T-cell (primary cell): Measurements from ENCODE around the gene MVK. TPM values are rescaled to one million over a fixed set of nuclear protein-coding genes. Genes with fewer than 3 reads are reported as not detected.

Experiments
- ATAC-seq, 4 experiments: fragments of 200-7000 bp in 3 of 4; fragments of 150-1000 bp in 1 of 4; cut with Tn5 transposase; replicated peaks in 1 of 4; 1 replicate in 3 of 4; 2 replicates in 1 of 4; pipeline ENCODE4 v1.10.0; 2021; ENCODE audit warnings: moderate library complexity in 3 of 4, mild to moderate bottlenecking in 2 of 4, moderate number of reproducible peaks in 1 of 4
- CTCF ChIA-PET, 2 donors: fragments of 300-600 bp; sonication (Branson Sonifier 250); formaldehyde crosslinking; loops; one replicate each; lab custom pipeline; 2022; ENCODE audit warnings: antibody characterized with exemption in 2 of 2; lab: Charles Lee
- POLR2A ChIA-PET, 2 donors: fragments of 300-600 bp; sonication (Branson Sonifier 250); formaldehyde crosslinking; loops; one replicate each; lab custom pipeline; 2022; ENCODE audit warnings: antibody characterized with exemption in 2 of 2; lab: Charles Lee
- DNase-seq, 35 experiments: peaks; one replicate each; pipeline versions ENCODE4 v3.0.0 to v3.0.0-alpha.2; 2013 to 2023
- H3K27ac ChIP-seq: one replicate; pipeline ENCODE4 v1.5.1; 2013; ENCODE audit warnings: low read length
- H3K27me3 ChIP-seq, 2 experiments: replicated peaks in 1 of 2; 1 replicate in 1 of 2; 2 replicates in 1 of 2; pipeline versions ENCODE4 v1.6.1 to v1.7.0; 2013; ENCODE audit warnings: low read length in 1 of 2, mixed read lengths in 1 of 2; ENCODE audit not compliant: control insufficient read depth in 2 of 2, insufficient read depth in 2 of 2; ENCODE audit errors: extremely low read depth in 1 of 2
- H3K36me3 ChIP-seq, 2 donors: 1 replicate in 1 of 2; 2 replicates in 1 of 2; pipeline versions ENCODE4 v1.6.1 to v1.7.0; 2013; ENCODE audit warnings: low read length in 1 of 2; ENCODE audit not compliant: control insufficient read depth in 2 of 2, insufficient read depth in 1 of 2; ENCODE audit errors: extremely low read depth in 1 of 2
- H3K4me1 ChIP-seq, 2 experiments: 1 replicate in 1 of 2; 2 replicates in 1 of 2; pipeline versions ENCODE4 v1.6.1 to v1.7.0; 2013; ENCODE audit warnings: low read length in 2 of 2, mixed read lengths in 1 of 2; ENCODE audit not compliant: insufficient read depth in 2 of 2, control insufficient read depth in 1 of 2; ENCODE audit errors: extremely low read depth in 1 of 2
- H3K4me3 ChIP-seq, 2 donors: 1 replicate in 1 of 2; 2 replicates in 1 of 2; pipeline versions ENCODE4 v1.5.1 to v1.7.0; 2013; ENCODE audit warnings: mild to moderate bottlenecking in 2 of 2, low read length in 1 of 2, moderate library complexity in 1 of 2; ENCODE audit not compliant: control insufficient read depth in 1 of 2; ENCODE audit errors: extremely low read depth in 1 of 2
- H3K9me3 ChIP-seq: 2 replicates; pipeline ENCODE4 v1.7.0; 2013
- H3K27ac Mint-ChIP-seq, 2 donors: one replicate each; pipeline ENCODE4 v1.8.0; 2020 to 2021; ENCODE audit warnings: mild to moderate bottlenecking in 2 of 2, mixed read lengths in 2 of 2
- H3K27me3 Mint-ChIP-seq, 2 donors: one replicate each; pipeline ENCODE4 v1.8.0; 2021 to 2022; ENCODE audit warnings: mixed read lengths in 2 of 2
- H3K36me3 Mint-ChIP-seq: one replicate; pipeline ENCODE4 v1.8.0; 2021; ENCODE audit warnings: mixed read lengths
- H3K4me1 Mint-ChIP-seq, 3 donors: one replicate each; pipeline ENCODE4 v1.8.0; 2020 to 2022; ENCODE audit warnings: mixed read lengths in 3 of 3, mild to moderate bottlenecking in 1 of 3
- H3K4me3 Mint-ChIP-seq, 3 donors: one replicate each; pipeline ENCODE4 v1.8.0; 2020 to 2022; ENCODE audit warnings: mild to moderate bottlenecking in 3 of 3, mixed read lengths in 3 of 3, moderate library complexity in 3 of 3
- H3K9me3 Mint-ChIP-seq, 3 donors: one replicate each; pipeline ENCODE4 v1.8.0; 2020 to 2022; ENCODE audit warnings: mixed read lengths in 3 of 3
- WGBS: methylation state at CpG from one replicate; pipeline ENCODE4 v1.1.5; 2013; ENCODE audit warnings: missing lambda C conversion rate; ENCODE audit not compliant: insufficient coverage; 5-methylcytosine and 5-hydroxymethylcytosine counted together
- total RNA-seq, 35 experiments: library from RNA in 6 of 35; stranded (reverse) in 6 of 35; fragments of 120-200 nt in 1 of 35; gene quantifications; one replicate each; pipeline versions ENCODE4 v1.2.1 to v1.2.4 and lab custom pipeline; 2013 to 2026

The MVK gene
- total RNA-seq, 5 donors from 2014 or later (not counting 1 experiment from before 2014, with no cell fraction given): 10.9 to 14.9 (median 12.8) TPM

GRCh38 chr12:109577311-109577710, 3.7 kb downstream of the MVK start:
- no peak overlapping the region for H3K27ac ChIP-seq
- H3K4me3 Mint-ChIP-seq: no peak overlapping the region
- H3K9me3 Mint-ChIP-seq: no peaks in the 10 kb centered on the region
- no peaks in the 10 kb centered on the region for H3K27me3 Mint-ChIP-seq
- H3K9me3 ChIP-seq: no peaks in the 10 kb centered on the region
- peaks cover 43% of the 10 kb centered on the region for H3K36me3 Mint-ChIP-seq
- no CpG with 5 or more reads among the region's 1 CpG for WGBS
- H3K4me1 ChIP-seq: peaks cover 7 to 20% of the 10 kb centered on the region in 2 experiments
- POLR2A ChIA-PET: no interaction called here
- H3K4me1 Mint-ChIP-seq: peaks cover 24 to 28% (median 26%) of the 10 kb centered on the region in 3 donors
- peaks cover 22 to 57% of the 10 kb centered on the region in 2 donors for H3K36me3 ChIP-seq
- DNase-seq (no peak), ATAC-seq (no peak)
- H3K4me3 ChIP-seq: no peak overlapping the region
- H3K27ac Mint-ChIP-seq: no peak overlapping the region
- CTCF ChIA-PET: no interaction called here
- H3K27me3 ChIP-seq: no peaks in the 10 kb centered on the region

- Mint-ChIP-seq H3K9me3 (no peaks in the 10 kb centered on the region), H3K4me1 (peaks cover 15 to 17% (median 16%) of the 10 kb centered on the region in 3 donors), H3K27ac (no peak overlapping the region), H3K4me3 (no peak overlapping the region), H3K27me3 (no peaks in the 10 kb centered on the region), H3K36me3 (peaks cover 46% of the 10 kb centered on the region)
- DNase-seq (no peak), ATAC-seq (no peak)
- Histone ChIP-seq H3K4me3 (no peak overlapping the region), H3K36me3 (peaks cover 22 to 59% of the 10 kb centered on the region in 2 donors), H3K27ac (no peak overlapping the region), H3K9me3 (no peaks in the 10 kb centered on the region), H3K4me1 (peaks cover 5 to 11% of the 10 kb centered on the region in 2 experiments), H3K27me3 (no peaks in the 10 kb centered on the region)
- ChIA-PET CTCF (interaction anchor here in 1 of 2 donors (0.5 kb wide), 1 partner anchor 1251 kb away, joined by 3 read pairs; no protein-coding TSS in a partner anchor), POLR2A (interaction anchor here in 1 of 2 donors (0.7 kb wide), 1 partner anchor 138 kb away, joined by 6 read pairs; no protein-coding TSS in a partner anchor)
- WGBS: 100% methylated on average over 2 of the region's 8 CpGs
These were observed 4.8 kb downstream of the MVK start for GRCh38 chr12:109578330-109578927.

DNA sequence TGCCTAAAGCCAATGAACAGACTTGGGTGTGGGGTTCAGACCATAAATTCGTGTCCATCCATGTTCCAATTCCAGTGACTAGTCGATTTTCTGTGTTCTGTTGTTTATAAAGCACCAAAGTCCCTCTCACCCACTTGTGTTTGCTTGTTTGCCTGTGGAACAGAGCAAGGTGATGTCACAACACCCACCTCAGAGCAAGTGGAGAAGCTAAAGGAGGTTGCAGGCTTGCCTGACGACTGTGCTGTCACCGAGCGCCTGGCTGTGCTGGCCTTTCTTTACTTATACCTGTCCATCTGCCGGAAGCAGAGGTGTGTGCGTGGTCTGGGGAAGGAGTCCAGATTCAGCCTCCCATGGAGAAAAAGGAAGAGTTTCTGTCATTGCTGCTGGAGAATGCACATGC, 6.0 kb downstream of the MVK start:
- POLR2A ChIA-PET: no interaction called here
- no peak for DNase-seq
- Histone ChIP-seq H3K9me3 (no peaks in the 10 kb centered on the region), H3K4me3 (no peak overlapping the region), H3K27ac (no peak overlapping the region), H3K36me3 (peaks cover 22 to 67% of the 10 kb centered on the region in 2 donors), H3K27me3 (no peaks in the 10 kb centered on the region), H3K4me1 (peaks cover 0 to 2% of the 10 kb centered on the region in 2 experiments)
- Mint-ChIP-seq H3K27ac (no peak overlapping the region), H3K36me3 (peaks cover 46% of the 10 kb centered on the region), H3K27me3 (no peaks in the 10 kb centered on the region), H3K4me1 (peaks cover 4 to 7% (median 5%) of the 10 kb centered on the region in 3 donors), H3K4me3 (no peak overlapping the region), H3K9me3 (no peaks in the 10 kb centered on the region)
- ATAC-seq: no peak
- CTCF ChIA-PET: no interaction called here
- WGBS: 100% methylated on average over 5 of the region's 7 CpGs

GRCh38 chr12:109580272-109580671, 6.7 kb downstream of the MVK start:
- WGBS: no CpG with 5 or more reads among the region's 8 CpGs
- peaks cover 22 to 71% of the 10 kb centered on the region in 2 donors for H3K36me3 ChIP-seq
- H3K27ac Mint-ChIP-seq: no peak overlapping the region
- CTCF ChIA-PET: no interaction called here
- POLR2A ChIA-PET: no interaction called here
- no peak overlapping the region for H3K4me3 ChIP-seq
- ATAC-seq (no peak), DNase-seq (no peak)
- no peaks in the 10 kb centered on the region for H3K4me1 ChIP-seq
- H3K4me3 Mint-ChIP-seq: no peak overlapping the region
- no peaks in the 10 kb centered on the region for H3K27me3 ChIP-seq
- no peaks in the 10 kb centered on the region for H3K9me3 Mint-ChIP-seq
- peaks cover 0 to 3% (median 0%) of the 10 kb centered on the region in 3 donors for H3K4me1 Mint-ChIP-seq
- no peak overlapping the region for H3K27ac ChIP-seq
- H3K36me3 Mint-ChIP-seq: peaks cover 51% of the 10 kb centered on the region
- H3K27me3 Mint-ChIP-seq: no peaks in the 10 kb centered on the region
- no peaks in the 10 kb centered on the region for H3K9me3 ChIP-seq

- POLR2A ChIA-PET: no interaction called here
- DNase-seq (no peak), ATAC-seq (no peak)
- Histone ChIP-seq H3K27me3 (no peaks in the 10 kb centered on the region), H3K9me3 (no peaks in the 10 kb centered on the region), H3K4me3 (no peak overlapping the region), H3K27ac (no peak overlapping the region), H3K4me1 (no peaks in the 10 kb centered on the region), H3K36me3 (peaks cover 22 to 70% of the 10 kb centered on the region in 2 donors)
- no peak overlapping the region for H3K4me3 Mint-ChIP-seq
- H3K27ac Mint-ChIP-seq: no peak overlapping the region
- H3K9me3 Mint-ChIP-seq: no peaks in the 10 kb centered on the region
- H3K4me1 Mint-ChIP-seq: no peaks in the 10 kb centered on the region
- H3K36me3 Mint-ChIP-seq: peaks cover 51% of the 10 kb centered on the region
- 94% methylated on average over 11 of the region's 13 CpGs for WGBS
- CTCF ChIA-PET: no interaction called here
- H3K27me3 Mint-ChIP-seq: no peaks in the 10 kb centered on the region
These were observed 7.2 kb downstream of the MVK start for GRCh38 chr12:109580684-109581333.

DNA sequence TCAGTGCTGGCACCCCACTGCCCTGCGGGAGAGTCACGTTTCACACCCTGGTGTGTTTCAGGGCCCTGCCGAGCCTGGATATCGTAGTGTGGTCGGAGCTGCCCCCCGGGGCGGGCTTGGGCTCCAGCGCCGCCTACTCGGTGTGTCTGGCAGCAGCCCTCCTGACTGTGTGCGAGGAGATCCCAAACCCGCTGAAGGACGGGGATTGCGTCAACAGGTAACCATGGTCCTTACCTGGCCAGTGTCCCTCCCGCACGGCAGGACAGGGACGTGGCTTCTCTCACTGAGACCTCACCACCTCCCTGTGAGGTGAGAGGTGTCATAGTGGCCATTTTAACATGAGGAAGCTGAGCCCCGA, 7.7 kb downstream of the MVK start:
- no peaks in the 10 kb centered on the region for H3K27me3 Mint-ChIP-seq
- Histone ChIP-seq H3K9me3 (no peaks in the 10 kb centered on the region), H3K4me3 (no peak overlapping the region), H3K27me3 (no peaks in the 10 kb centered on the region), H3K27ac (no peak overlapping the region), H3K4me1 (no peaks in the 10 kb centered on the region), H3K36me3 (peaks cover 22 to 66% of the 10 kb centered on the region in 2 donors)
- ATAC-seq (no peak), DNase-seq (no peak)
- H3K4me3 Mint-ChIP-seq: no peak overlapping the region
- H3K27ac Mint-ChIP-seq: no peak overlapping the region
- H3K36me3 Mint-ChIP-seq: peaks cover 51% of the 10 kb centered on the region
- H3K4me1 Mint-ChIP-seq: no peaks in the 10 kb centered on the region
- ChIA-PET CTCF (no interaction called here), POLR2A (no interaction called here)
- 97% methylated on average over 8 of the region's 18 CpGs for WGBS
- no peaks in the 10 kb centered on the region for H3K9me3 Mint-ChIP-seq
